HG03175 (cell line): Measurements from ENCODE around the gene SRGAP1.
"Not testable (repeated sequence)": the region's sequence is repeated elsewhere in the genome, so short reads cannot be mapped to it uniquely, and the experiment has no call there.

ENCODE experiments used
- ATAC-seq: cut with Tn5 transposase; IDR thresholded peaks from one replicate; pipeline ENCODE4 v1.9.1; 2021; ENCODE audit warnings: mild to moderate bottlenecking, moderate library complexity; ENCODE audit not compliant: unreplicated experiment

The SRGAP1 gene

DNA sequence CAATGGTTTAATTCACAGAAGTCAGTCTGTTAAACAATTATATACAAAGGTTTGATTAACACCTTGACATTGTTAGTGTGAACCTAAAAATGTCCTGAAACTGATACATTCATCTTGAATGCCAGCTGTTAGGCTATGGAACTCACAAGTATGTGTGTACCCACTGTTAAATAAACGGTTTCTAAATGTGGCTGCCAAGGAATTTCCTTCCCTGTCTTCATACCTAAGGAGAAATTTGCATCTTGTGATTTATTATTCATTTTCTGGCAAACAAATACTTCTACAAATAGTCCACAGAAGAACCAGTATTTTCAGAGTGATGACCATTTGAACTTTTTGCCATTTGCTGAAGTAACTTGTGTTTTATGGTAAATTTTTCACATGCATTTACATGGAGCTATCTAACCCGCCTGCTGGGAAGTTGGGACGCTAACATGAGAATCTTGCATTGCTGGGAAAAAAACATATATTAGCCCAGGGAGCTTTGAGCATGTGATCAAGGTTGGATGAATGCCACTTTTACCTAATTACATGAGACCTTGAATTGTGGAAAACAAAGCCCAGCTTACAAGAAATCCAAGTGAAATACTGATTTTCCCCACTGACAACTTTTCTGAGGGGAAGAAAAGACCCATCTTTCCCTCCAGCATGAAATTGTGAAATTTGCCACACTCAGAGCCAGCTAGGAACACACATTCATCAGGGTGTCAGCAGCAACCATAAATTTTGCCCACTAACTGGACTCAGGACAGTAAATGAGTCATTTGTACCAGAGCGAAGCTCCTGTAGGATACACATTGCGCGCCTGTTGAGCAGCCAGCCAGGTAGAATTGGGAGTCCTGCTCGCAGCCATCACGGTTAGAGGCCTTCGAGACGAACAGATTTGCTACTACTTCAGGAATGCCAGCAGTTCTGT, 259.6 kb downstream of the SRGAP1 start:
- no peak for ATAC-seq

DNA sequence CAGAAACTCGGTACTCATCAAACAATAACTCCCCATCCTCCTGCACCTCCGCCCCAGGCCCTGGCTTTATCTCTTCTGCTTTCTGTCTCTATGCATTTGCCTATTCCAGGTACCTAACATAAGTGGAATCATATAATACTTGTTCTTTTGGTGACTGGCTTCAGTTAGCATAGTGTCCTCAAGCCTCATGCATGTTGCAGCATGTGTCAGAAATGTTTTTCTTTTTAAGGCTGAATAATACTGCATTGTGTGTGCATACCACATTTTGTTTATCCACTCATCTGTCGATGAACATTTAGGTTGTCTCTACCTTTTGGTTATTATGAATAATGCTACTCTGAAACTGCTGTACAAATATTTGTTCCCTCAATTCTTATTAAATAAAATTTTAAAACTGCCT, 260.5 kb downstream of the SRGAP1 start:
- ATAC-seq = no peak

DNA sequence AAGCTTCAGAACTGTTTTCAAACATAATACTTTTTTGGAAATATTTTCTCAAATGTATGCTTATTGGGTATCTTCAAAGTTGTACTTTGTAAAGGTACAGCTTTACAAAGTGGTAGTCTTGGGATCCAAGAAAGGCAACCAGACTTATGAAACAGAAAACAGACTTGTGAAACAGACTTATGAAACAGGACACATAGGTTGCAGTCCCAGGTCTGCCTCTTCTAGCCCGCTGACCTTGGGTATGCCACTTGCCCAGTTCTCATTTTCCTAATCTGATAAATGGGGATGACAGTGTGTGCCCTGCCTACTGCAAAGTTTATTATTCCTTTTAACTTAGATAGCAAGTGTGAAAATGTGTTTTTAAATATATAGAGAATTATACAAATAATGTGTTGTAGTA, 263.3 kb downstream of the SRGAP1 start:
- no peak for ATAC-seq

DNA sequence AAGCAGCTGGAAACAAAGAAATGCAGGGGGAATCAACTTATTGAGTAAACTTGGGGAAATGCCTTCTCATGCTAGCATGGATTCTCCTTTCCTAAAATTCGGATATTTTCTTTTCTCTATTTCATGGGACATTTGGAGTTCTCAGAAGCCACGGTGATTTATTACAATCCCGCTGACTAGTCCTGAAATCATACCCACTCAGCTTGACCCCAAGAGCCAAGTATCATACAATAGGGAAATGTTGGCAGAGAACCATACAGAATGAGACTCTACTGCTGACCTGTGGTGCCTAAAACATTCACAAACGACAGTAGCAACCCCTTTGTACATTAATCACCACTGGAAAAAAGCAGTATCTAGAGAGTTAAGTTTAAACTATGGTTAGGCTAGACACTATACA, 265.2 kb downstream of the SRGAP1 start:
- no peak for ATAC-seq

DNA sequence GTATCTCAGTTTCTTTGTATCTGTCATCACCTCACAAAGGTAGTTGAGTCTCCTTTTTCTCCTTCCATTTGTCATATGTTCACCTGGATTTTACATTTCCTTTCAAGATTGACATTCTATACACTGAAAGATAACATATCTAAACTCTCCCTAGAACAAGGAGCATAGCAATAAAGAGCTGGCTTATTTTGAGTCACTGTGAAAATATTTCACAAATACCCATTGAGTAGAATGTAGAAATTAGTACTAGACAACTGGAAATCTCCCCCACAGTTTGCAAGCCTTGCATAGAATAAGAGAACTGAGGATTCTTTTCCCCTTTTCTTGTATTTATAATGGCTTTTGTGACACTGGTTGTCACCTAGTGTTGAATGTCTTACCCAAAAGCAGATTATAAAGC, 266.4 kb downstream of the SRGAP1 start:
- ATAC-seq = no peak

DNA sequence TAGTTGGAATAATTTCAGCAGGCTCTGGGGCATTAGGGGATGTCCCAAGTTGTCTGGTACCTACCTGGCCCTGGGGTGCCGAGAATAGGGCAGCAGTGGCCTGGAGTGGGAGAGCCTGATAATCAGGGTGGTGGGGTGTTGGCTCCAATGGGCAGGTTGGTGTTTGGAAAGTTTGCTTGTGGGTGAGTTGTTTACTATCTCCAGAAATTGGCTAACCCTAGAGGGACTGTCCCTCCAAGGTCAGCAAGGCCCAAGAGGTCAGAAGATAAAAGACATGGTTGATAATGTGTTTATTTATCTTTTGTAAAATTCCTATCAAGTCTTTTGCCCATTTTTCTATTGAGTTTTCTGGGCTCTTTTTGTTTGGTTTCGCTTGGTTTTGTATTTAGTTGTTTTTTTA, 272.5 kb downstream of the SRGAP1 start:
- no peak for ATAC-seq

DNA sequence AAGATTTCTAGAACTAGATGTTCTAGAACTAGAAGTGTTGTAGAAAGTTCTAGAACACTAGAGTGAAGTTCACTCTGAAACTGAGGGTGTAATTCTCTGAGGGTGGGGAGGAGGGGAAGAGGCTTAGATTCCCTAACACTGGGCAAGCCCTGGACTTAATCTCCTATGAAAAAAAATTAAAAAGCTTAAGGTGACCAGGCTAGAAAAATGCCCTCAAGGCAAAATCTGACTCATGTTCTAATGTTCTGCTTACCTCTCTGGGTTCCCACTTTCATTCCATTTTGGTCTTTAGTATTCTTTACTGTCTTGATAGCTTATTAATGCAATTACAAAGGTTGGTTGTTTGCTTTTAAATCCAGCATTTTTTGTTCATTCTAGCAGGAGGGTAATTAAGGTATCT, 276.1 kb downstream of the SRGAP1 start:
- ATAC-seq = no peak

DNA sequence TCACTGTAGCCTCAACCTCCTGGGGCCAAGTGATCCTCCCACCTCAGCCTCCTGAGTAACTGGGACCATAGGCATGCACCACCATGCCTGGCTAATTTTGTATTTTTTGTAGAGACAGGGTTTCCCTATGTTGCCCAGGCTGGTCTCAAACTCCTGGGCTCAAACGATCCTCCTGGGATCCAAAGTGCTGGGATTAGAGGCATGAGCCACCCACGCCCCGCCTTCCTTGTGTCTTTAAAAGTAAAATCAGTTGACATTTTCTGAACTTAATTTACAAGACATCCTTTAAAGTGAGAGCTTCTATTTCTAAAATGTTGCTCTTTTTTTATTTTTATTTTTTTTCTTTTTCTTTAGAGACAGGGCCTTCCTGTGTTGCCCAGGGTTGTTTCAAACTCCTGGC, 276.6 kb downstream of the SRGAP1 start:
- ATAC-seq = not testable (repeated sequence)

DNA sequence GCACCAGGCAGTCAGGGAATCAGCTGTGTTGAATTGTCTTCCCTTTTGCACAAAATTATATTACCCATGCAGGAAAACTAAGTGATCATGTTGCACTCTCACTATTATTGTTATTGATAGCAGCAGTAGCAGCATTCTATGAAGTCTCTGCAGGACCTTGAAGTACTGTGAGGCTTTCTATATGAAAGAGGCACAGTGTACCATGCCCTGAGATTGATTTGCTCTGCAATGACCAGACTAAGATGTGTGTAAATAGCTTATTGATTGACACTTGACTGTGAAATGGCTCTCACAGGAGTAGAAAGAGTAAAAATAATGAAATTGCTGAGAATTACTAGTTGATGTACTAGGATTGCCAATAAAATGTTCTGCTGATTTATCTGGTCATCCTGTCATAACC, 277.7 kb downstream of the SRGAP1 start:
- ATAC-seq = no peak

DNA sequence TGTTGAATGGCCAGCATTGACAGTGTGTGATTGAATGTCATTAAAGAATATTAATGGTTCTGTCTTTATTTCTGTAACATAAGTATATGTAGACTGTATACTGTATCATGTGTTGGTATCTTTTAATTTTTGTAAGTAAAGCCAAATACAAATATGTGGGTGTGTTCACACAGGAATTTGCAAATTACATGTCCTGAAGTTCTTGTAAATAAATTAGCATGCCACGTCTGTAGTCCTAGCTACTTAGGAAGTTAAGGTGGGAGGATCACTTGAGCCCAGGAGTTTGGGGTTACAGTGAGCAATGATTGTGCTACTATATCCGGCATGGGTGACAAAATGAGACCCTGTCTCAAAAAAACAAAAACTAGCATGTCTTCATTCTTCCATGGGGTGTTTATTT, 278.5 kb downstream of the SRGAP1 start:
- no peak for ATAC-seq

DNA sequence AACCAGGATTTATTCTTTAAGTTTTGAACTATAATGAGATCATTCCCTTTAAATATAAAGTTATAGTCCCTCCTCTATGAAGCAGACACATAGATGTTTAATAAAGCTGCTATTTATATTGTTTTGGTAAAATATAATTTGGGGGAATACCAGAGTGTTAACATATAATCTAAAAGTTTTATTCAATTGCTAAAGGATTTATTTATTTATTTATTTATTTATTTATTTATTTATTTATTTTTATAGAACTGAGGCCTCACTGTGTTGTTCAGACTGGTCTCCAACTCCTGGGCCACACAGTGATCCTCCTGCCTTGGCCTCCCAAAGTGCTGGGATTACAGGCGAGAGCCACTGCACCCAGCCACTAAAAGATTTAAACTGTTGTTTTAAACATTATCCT, 278.9 kb downstream of the SRGAP1 start:
- ATAC-seq = no peak

DNA sequence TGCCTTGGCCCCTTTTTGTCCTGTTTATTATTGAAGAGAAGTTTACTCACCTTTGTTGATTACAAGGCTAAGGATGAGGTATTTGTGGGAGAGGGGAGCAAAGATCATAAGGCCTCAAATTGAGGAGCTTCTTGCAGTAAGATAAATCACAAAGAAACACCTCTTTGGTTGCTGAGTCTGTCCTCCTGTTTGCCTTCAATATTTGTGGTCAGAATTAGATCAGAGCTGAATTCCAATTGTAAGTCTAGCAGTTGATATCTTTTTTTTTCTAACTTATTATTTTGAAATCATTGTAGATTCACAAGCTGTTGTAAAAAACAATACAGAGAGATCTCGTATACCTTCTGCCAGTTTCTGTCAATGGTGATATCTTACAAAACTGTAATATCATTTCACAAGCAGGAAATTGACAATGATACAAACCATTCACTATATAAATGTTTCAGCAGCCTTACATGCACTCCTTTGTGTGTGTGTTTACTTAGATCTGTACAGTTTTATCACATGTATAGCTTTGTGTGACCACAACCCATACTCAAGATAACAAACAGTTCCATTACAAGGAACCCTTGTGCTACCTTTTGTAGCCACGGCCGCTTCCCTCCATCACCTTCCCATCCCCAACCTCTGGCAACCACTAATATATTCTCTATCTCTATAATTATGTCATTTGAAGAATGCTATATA, 280.2 kb downstream of the SRGAP1 start:
- ATAC-seq = no peak

DNA sequence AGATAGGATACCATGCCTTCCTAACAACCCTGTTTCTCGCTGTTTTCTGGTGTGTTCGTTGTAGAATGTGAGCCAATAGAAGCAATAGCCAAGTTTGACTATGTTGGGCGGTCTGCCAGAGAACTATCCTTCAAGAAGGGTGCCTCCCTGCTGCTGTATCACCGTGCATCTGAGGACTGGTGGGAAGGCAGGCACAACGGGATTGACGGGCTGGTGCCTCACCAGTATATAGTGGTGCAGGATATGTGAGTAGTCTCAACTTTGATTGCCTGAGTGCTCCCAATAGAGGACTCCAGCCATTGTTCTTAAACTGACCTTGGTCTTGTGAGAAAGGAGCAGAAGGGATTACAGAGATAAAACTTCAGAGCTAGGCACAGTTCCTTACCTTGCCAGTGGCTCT, 281.4 kb downstream of the SRGAP1 start:
- no peak for ATAC-seq

DNA sequence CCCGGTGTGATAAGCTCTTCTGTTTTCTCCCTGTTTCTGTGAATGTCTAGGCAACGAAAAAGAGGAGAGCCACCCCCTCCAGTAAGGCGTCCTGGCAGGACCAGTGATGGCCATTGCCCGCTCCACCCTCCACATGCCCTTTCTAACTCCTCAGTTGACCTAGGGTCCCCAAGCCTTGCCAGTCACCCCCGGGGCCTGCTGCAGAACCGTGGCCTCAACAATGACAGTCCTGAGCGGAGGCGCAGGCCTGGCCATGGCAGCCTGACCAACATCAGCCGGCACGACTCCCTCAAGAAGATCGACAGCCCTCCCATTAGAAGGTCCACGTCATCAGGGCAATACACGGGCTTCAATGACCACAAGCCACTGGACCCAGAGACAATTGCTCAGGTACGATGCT, 283.3 kb downstream of the SRGAP1 start:
- ATAC-seq = no peak

DNA sequence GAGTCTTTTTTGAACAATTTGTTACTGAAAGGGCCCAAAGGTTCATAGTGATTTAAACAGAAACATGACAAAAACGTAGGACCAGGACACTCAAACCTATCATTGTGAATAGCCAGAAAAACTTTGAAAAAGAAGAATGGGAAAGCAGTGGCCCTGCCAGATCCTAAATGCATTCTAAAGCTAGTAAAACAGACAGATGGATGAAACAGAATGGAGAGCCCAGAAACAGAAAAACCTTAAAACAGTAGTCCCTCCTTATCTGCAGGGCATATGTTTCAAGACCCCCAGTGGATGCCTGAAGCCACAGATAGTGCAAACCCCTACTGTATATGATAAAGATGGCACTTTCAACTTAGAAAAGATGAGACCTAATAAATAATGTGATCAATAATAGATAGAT, 283.9 kb downstream of the SRGAP1 start:
- ATAC-seq = no peak

DNA sequence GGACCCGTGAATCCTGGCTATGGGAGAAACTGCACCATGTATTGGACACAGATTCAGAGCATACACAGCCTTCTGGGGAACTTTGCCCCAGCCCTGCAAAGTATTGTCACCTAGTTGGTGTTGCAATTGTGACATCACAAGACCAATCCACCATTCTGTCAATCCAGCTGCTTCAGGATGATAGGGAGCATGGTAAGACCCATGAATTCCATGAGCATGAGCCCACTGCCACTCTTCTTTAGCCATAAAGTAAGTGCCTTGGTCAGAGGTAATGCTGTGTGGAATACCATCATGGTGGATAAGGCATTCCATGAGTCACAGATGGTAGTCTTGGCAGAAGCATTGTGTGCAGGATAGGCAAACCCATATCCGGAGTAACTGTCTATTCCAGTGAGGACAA, 286.0 kb downstream of the SRGAP1 start:
- ATAC-seq = not testable (repeated sequence)

DNA sequence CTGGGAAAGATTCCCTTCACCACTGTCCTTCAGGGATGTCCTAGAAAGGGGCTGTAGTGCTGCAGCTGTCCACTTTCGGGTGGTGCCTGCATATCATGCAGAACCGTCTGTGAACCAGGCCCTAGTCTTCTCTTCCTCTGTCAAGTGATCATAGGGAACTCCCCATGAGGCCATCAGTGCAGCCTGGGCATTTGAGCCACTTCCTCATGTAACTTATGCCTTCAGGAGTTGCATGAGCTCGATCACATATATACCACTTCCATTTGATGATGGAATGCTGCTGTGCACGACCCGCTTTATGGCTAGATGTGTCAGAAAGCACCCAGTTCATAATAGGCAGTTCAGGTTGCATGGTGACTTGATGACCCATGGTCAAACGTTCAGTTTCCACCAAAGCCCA, 287.0 kb downstream of the SRGAP1 start:
- not testable (repeated sequence) for ATAC-seq

DNA sequence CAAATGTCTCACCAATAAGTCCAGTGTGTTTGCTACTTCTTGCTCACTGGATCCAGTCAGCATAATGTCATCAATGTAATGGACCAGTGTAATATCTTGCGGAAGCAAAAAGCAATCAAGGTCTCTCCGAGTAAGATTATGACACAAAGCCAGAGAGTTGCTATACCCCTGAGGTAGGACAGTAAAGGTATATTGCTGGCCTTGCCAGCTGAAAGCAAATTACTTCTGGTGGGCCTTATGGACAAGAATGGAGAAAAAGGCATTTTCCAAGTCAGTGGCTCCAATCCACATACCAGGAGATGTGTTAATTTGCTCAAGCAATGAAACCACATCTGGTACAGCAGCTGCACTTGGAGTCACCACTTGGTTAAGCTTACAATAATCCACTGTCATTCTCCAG, 288.2 kb downstream of the SRGAP1 start:
- ATAC-seq = not testable (repeated sequence)

DNA sequence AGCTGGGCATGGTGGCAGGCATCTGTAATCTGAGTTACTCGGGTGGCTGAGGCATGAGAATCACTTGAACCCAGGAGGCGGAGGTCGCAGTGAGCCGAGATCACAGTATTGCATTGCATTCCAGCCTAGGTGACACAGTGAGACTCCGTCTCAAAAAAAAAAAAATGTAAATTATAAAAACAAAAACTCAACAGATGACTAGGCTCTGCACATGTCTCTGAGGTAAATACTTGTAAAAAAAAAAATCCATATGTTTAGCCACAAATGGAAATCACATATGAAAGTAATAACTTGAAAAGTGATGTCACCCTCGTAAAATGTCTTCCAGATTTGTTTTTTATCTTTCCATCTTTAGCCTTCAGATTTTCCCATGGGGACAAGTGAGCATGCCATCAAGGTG, 292.6 kb downstream of the SRGAP1 start:
- ATAC-seq = no peak

DNA sequence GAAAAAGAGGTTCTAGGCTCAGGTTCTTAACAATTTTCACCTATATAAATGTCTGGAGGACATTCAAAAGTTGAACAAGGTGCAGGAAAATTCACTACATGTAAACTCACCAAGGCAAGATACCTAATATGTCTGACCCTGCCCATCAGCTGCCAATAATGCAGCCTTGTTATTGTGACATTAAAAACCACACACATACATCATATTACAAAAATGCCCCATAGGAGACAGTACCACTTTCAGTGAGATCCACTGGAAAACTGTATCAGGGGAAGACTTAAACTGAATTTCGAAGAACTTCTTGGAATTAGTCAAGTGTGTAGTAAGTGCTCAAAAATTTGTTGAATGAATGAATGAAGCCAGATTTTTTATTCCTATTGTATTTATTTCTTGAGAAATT, 294.5 kb downstream of the SRGAP1 start:
- ATAC-seq = no peak

DNA sequence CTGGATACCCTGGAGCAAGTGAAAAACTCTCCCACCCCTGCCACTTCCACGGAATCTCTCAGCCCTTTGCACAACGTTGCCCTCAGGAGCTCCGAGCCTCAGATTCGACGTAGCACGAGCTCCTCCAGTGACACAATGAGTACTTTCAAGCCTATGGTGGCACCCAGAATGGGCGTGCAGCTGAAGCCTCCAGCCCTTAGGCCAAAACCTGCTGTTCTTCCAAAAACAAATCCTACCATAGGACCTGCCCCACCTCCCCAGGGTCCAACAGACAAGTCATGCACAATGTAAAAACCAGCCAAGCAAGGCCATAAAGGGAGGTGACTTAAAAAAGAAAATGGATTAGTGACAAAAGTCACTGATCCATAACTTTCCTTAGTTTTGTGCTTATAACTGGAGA, 297.9 kb downstream of the SRGAP1 start:
- ATAC-seq = no peak

DNA sequence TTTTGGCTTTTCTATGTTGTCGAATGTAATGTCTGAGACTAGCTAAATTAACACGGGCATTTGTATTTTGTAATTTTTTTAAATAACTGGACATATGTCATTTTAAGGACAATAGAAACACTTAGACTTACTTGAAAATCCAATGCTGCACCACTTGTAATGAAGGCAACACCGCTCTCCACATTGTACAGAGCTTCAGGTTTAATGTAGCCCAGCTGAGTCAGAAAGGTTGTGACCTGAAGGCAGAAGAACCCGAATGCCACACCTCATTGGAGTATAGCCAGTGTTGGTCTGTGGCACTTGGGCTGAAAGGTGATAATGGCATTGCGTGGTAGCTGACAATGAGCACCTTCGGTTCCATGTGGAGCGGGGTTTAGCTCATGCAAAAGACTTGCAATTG, 298.3 kb downstream of the SRGAP1 start:
- ATAC-seq = no peak
